ENCODE measurements around the gene C9orf78.

The C9orf78 gene

GRCh38 chr9:129850821-129851550 lies 15.9 kb upstream of the C9orf78 start:
- peak; percentile 14 for DNase-seq
- in situ Hi-C loops (cut with HindIII; ENCODE audit: low pct_ligation_motif_present, low pct_unique_long_range_greater_than_20kb, low sequenced_read_pairs): no loop called here

GRCh38 chr9:129849901-129850300 lies 14.8 kb upstream of the C9orf78 start:
- in situ Hi-C loops (cut with HindIII; ENCODE audit: low pct_ligation_motif_present, low pct_unique_long_range_greater_than_20kb, low sequenced_read_pairs): no loop called here

DNA sequence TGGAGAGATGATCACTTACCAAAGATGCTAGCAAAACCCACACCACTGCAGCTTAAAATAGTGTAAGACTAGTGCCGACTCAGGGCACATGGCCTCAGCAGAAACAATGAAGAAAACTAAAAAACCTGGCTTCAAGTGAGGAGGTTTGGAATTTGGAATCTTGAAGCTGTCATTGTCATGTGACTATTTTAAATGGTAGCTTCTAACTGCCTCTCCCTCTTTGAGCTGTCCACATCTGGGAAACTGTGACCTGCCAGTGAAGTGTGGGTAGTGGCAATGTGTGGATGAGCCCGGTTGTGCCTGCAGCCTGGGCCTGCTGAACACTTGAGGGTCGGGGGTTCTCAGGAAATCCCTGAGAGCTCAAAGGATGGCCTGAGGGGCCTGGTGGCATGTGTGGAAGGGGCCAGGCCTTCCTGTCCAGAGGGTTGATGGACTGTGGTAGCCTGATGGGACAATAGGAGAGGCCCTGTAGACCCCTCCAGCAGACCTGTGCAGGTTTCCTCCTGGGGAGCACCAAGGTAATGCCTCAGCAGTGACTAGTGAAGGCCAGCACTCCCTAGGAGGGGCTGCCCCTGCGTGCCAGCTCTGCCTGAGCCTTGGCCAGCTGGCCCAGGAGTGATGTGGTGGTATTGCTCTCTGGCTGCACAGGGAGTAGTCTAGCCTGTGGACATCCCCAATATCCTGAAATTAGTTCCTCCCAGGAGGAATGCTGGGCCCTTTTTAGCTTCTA lies 13.8 kb upstream of the C9orf78 start:
- in situ Hi-C loops (cut with HindIII; ENCODE audit: low pct_ligation_motif_present, low pct_unique_long_range_greater_than_20kb, low sequenced_read_pairs): no loop called here

More at GRCh38 chr9:129849901-129850300, 14.8 kb upstream of the C9orf78 start:
- no peak for DNase-seq

GRCh38 chr9:129845373-129845772 lies 10.3 kb upstream of the C9orf78 start:
- no peak for DNase-seq
- in situ Hi-C loops (cut with HindIII; ENCODE audit: low pct_ligation_motif_present, low pct_unique_long_range_greater_than_20kb, low sequenced_read_pairs): no loop called here

More for the DNA sequence above, 13.8 kb upstream of the C9orf78 start:
- no peak for DNase-seq

GRCh38 chr9:129841071-129841470 lies 6.0 kb upstream of the C9orf78 start:
- DNase-seq: no peak
- in situ Hi-C loops (cut with HindIII; ENCODE audit: low pct_ligation_motif_present, low pct_unique_long_range_greater_than_20kb, low sequenced_read_pairs): no loop called here

GRCh38 chr9:129840034-129840433 lies 5.0 kb upstream of the C9orf78 start:
- DNase-seq: no peak
- in situ Hi-C loops (cut with HindIII; ENCODE audit: low pct_ligation_motif_present, low pct_unique_long_range_greater_than_20kb, low sequenced_read_pairs): no loop called here

DNA sequence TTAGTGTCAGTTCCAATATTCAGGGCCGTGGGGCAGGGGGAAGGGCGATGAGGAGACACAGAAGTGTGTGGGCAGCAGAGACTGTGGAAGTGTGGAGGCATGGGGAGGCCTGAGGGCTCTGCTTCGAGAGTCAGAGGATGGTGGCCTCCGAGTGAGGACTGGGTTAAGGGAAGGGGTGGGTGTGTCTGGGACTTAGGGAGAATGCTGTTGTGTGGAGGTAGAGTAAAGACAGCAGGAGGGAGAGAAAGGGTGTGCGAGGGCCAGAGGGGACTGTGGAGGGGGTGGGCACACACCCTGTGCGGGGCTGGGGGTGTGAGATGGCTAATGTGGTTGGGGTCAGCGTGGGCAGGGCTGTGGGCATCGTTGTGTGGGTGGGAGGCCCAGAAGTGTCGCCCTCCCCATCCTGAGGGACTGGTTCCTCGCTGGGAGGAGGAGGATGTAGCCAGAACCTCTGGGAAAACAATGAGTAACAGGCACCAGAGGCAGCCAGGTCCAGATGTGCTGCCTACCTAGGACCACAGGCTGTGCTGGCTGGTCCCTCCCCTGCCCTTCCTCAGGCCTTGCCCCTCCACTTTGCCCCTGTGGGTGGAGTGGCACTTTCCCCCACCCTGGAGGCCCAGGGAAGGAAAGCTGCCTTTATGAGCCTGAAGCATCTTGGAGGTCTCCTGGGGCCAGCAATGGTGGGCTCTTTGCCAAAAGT lies 4.4 kb upstream of the C9orf78 start:
- in situ Hi-C loops (cut with HindIII; ENCODE audit: low pct_ligation_motif_present, low pct_unique_long_range_greater_than_20kb, low sequenced_read_pairs): no loop called here
- no peak for DNase-seq

DNA sequence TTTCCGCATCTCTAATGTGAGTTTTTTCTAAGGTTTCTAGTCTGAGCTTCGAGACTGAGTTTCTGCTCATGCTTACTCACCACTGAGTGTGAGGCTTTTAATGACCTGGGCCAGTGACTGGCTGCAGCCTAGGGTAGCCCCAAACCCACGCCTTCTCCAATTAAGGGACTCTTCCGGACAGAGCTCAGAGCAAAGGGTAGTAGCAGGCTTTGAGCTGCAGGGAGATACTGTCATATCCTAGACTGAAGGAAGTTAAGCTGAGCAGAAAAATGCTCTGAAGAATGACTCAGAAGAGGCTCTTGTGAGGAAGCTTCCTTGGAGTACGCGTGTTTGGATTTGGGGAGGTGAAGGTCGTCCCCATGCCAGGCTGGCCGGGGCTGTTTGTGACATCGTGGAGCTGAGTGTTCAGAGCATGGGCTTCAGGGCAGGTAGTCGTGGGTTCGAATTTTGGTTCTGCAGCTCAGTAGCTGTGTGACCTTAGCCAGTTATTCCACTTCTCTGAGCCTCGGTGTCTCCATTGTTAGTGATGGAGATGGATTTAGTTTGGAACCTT lies 3.7 kb upstream of the C9orf78 start:
- in situ Hi-C loops (cut with HindIII; ENCODE audit: low pct_ligation_motif_present, low pct_unique_long_range_greater_than_20kb, low sequenced_read_pairs): no loop called here
- peak; percentile 40 for DNase-seq

DNA sequence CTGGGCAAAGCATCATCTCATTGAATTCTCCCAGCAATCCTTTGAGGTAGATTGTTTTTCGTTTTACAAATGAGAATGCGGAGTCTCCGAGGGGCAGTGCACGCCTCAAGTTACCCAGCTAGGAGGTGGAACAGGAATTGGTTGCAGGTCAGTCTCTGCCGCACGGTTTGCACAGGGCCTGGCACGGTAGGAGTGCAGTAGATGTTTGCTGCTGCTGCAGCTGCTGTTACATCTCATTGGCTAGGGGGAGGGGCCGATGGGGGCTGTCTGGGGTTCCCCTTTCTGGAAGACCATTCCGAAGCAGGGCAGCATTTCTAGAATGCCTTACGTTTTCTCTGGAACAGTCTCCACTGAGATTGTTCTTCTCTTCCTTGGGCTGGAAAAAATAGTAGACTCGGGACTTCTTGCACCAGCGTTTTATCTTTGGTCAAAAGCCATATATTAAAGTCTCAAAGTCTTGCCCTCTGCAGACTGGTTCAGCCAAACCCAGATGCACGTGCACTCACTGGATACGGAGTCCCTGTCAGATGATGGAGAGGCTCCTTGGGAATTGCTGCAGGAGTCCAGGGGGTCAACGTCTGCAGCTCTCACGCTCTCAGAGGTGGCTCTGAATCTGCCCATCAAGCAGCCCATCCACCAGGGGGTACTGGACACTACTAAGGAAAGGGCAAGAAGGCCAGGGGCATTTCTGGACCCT lies 1.4 kb upstream of the C9orf78 start:
- DNase-seq: no peak

GRCh38 chr9:129835860-129836223 lies 767 bp upstream of the C9orf78 start:
- in situ Hi-C loops (cut with HindIII; ENCODE audit: low pct_ligation_motif_present, low pct_unique_long_range_greater_than_20kb, low sequenced_read_pairs): no loop called here
- DNase-seq: no peak

More for the DNA sequence above, 1.4 kb upstream of the C9orf78 start:
- in situ Hi-C loops (cut with HindIII; ENCODE audit: low pct_ligation_motif_present, low pct_unique_long_range_greater_than_20kb, low sequenced_read_pairs): no loop called here

DNA sequence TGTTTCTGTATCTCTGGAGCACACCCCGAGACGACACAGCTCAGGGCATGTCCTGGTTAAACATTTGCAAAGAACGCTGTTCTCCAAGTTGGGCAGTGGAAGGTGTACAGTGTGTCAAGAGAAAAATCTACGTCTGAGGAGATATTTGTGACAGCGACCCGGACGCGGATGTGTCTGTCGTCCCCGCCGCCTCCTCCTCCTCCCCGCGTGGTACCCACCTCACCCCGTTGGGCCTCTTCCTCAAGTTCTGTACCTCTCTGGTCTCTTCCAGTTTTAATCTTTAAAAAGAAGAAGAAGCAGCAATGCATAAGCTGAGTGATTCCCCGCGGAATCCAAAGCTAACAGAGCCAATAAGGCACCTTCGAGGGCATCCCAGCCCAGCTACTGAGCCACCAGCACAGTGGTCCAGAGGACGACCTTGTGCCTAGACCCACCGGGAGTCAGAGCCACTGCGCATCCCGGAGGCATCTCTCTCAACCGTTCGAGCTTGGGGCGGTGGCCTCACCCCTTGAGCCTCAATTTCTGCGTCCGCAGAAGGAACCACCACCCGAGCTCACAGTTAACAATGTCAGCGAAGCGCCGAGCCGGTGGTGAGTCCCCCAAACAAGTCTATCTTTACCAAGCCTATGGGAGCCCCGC lies 467 bp downstream of the C9orf78 start:
- in situ Hi-C loops (cut with HindIII; ENCODE audit: low pct_ligation_motif_present, low pct_unique_long_range_greater_than_20kb, low sequenced_read_pairs): no loop called here
- peak; percentile 20 for DNase-seq

DNA sequence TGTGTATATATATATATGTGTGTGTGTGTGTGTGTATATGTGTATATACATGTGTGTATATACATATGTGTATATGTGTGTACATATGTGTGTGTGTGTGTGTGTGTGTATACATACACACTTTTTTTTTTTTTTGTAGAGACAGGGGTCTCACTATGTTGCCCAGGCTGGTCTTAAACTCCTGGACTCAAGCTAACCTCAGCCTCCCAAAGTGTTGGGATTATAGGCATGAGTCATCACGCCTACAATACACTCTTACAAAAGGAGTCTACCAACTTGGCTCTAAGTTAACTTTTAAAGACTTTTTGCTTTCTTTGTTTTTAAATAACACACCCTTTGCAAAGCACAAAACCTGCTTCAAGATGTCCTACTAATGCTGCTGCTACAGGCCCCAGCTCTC lies 2.1 kb downstream of the C9orf78 start:
- no peak for DNase-seq
- in situ Hi-C loops (cut with HindIII; ENCODE audit: low pct_ligation_motif_present, low pct_unique_long_range_greater_than_20kb, low sequenced_read_pairs): no loop called here

DNA sequence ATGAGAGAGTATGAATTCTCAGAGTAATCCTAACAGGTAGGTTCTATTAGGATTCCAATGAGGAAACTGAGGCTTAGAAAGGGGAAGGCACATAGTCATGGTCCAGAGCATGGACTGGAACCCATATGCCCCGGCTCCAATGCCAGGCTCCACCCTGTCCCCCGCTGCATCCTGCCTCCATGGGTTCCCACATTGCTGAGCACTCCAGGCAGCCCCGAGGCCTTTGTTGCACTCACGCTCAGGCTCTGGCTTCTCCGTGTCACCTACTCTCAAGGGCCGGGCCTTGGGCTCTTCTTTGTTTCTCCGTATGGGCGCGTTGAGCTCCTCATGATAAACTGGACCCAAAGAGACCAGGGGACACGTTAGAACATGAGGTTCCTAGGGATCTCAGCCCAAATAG lies 6.1 kb downstream of the C9orf78 start:
- in situ Hi-C loops (cut with HindIII; ENCODE audit: low pct_ligation_motif_present, low pct_unique_long_range_greater_than_20kb, low sequenced_read_pairs): no loop called here
- DNase-seq: no peak

DNA sequence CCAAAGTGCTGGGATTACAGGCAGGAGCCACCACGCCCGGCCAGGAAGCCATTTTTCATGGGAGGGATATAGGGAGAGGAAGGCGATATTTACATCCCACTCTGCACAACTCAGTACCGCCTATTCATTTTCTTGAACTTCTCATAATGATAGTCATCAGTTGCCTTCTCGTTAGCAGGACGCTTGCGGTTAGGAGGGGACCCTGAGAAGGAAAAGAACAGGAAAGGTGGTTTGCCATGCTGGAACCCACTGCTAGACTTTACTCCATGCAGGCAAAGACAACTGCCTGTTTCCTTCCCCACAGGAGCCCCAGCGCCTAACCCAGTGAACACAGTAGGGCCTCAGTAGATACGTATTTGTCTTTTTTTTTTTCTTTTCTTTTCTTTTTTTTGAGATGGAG lies 7.0 kb downstream of the C9orf78 start:
- in situ Hi-C loops (cut with HindIII; ENCODE audit: low pct_ligation_motif_present, low pct_unique_long_range_greater_than_20kb, low sequenced_read_pairs): no loop called here
- no peak for DNase-seq

GRCh38 chr9:129826759-129827158 lies 8.3 kb downstream of the C9orf78 start:
- in situ Hi-C loops (cut with HindIII; ENCODE audit: low pct_ligation_motif_present, low pct_unique_long_range_greater_than_20kb, low sequenced_read_pairs): no loop called here
- DNase-seq: no peak

DNA sequence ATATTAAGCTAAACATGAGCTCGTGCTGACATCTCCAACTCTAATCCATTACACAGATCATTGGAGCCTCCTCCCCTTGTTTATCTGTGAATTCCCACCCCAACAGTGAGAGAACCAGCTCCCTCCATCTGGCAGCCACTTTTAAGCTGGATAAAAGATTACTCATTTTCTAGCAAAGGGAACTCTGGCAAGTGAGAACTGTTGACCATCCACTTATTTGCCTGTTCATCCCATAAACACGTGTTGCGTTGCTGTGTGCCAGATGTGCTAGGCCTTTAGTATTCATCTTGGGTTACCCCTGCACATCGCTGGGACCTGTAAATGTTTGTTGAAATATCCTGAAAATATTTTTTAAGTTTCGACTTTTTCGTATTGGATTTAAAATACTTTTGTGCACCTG lies 8.7 kb downstream of the C9orf78 start:
- DNase-seq: no peak
- in situ Hi-C loops (cut with HindIII; ENCODE audit: low pct_ligation_motif_present, low pct_unique_long_range_greater_than_20kb, low sequenced_read_pairs): no loop called here

DNA sequence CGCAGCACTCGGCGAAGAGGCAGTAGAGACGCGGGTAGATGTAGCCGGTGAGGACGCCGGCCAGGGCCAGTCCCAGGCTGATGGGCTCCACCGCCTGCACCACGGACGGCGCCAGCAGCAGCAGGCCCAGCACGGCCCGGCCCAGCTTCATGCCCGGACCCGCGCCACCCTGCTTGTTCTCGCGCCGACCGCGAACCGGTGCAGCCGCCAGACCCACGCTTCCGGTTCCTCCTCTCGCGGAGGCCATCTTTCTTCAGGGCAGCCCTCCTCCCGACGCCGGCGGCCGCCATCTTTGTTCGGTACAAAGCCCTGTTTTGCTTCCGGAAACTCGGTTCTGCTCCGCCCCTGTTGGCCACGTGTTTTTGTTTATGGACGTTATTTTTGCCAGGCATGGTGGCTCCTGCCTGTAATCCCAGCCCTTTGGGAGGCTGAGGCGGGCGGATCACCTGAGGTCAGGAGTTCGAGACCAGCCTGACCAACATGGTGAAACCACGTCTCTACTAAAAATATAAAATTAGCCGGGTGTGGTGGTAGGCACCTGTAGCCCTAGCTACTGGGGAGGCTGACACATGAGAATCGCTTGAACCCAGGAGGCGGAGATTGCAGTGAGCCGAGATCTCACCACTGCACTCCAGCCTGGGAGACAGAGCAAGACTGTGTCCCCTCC lies 11.0 kb downstream of the C9orf78 start, which contains the start of gene TOR1A:
TSS of gene TOR1A (minus strand) at position 202 of the 667 bp plus-strand sequence. CDS start at position 151, 51 bp downstream.
- DNase-seq: peak; percentile 90
- in situ Hi-C loops (cut with HindIII; ENCODE audit: low pct_ligation_motif_present, low pct_unique_long_range_greater_than_20kb, low sequenced_read_pairs): no loop called here

DNA sequence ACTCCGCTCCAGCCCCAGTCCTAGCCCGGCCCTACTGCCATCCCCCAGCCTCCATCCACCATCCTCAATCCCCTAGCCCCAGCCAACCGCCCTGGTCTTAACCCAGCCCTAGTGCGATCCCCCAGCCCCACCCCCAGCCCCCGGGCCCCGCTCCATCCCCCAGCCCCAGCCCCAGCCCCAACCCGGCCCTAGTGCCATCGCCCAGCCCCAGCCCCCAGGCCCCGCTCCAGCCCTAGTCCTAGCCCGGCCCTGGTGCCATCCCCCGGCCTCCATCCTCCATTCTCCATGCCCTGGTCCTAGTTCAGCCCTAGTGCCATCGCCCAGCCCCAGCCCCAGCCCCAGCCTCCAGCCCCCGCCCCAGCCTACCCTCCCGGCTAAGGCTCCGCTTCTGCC lies 11.5 kb downstream of the C9orf78 start:
- in situ Hi-C loops (cut with HindIII; ENCODE audit: low pct_ligation_motif_present, low pct_unique_long_range_greater_than_20kb, low sequenced_read_pairs): no loop called here
- DNase-seq: no peak
